T-helper 2 cell treated with Interferon-gamma antibody and Interleukin-4, amounts not matched to agents 100 ng/mL and 5 ng/mL, for 36 hours (primary cell): Measurements from ENCODE around the gene SLC5A5. TPM values are rescaled to one million over a fixed set of nuclear protein-coding genes. Genes with fewer than 3 reads are reported as not detected.

Experiments
- intact Hi-C: fragments of 100-400 bp; cut with micrococcal nuclease; formaldehyde crosslinking; loops from one replicate; pipeline ENCODE4 v1.15.1; 2023
- total RNA-seq: library from RNA; stranded (reverse); gene quantifications from 2 replicates; pipeline ENCODE4 v1.2.3, GENCODE V29; 2022

Gene SLC5A5
- total RNA-seq, 1 donor from 2014 or later: 0.84 TPM

- intact Hi-C loops: loop anchor here (1.0 kb wide), 2 partner anchors 12 to 96 kb away; partner anchors contain the start of genes FCHO1 and RPL18A
Measured at GRCh38 chr19:17847538-17848366, 24.0 kb upstream of the SLC5A5 start, which contains the start of gene JAK3. TSS of gene JAK3 (minus strand) at chr19:17847982. CDS start at chr19:17844417, 3,565 bp downstream.

DNA sequence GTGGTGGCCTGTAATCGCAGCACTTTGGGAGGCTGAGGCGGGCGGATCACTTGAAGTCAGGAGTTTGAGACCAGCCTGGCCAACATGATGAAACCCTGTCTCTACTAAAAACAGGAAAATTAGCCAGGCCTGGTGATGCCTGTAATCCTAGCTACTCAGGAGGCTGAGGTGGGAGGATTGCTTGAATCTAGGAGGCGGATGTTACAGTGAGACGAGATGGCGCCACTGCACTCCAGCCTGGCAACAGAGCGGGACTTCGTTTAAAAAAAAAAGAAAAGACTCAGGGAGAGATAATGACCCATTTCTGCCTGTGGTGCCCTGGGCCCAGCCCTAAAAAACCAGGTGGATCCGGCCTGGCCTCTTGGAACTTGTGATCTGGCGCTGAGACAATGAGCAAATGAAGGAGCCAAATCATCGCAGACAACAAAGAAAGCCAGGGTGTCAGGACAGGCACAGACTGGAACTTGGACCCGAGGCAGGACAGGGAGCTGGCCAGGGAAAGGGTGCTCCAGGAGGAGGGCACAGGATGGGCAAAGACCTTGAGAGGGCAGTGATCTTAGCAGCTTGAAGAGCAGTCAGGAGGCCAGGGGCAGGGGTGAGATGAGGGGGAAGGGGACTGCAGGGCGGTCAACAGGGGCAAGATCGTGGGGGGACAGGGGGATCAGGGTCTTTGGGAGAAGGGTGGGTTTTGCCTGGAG lies 23.0 kb upstream of the SLC5A5 start:
- intact Hi-C loops: loop anchor here (1.0 kb wide), 1 partner anchor 11 kb away; the partner anchor contains the start of gene RPL18A

DNA sequence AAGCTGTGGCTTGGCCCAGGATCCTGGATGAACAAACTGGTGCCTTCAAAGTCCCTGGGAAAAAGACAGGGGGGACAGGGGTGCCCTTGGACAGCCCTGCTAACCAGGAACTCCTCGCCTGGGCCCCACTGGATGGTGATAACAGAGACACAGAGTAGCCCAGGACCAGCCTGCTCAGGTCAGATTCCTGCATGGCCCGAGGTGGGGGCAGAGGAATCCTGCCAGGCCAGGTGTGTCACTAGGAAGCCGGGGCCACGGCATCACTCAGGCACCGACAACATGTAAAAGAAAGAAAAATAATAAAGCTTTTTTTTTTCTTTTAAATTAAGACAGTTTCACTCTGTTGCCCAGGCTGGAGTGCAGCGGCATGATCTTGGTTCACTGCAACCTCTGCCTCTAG lies 17.7 kb upstream of the SLC5A5 start:
- intact Hi-C loops: loop anchor here (2.0 kb wide), 1 partner anchor 149 kb away; no protein-coding TSS in a partner anchor

GRCh38 chr19:17855280-17856152 lies 16.2 kb upstream of the SLC5A5 start:
- intact Hi-C loops: loop anchor here (1.0 to 5.0 kb wide), 4 partner anchors 71 to 343 kb away; partner anchors contain the start of gene PGLS

- intact Hi-C loops: loop anchor here (1.0 to 5.0 kb wide), 5 partner anchors 11 to 347 kb away; partner anchors contain the start of gene PGLS
Measured at GRCh38 chr19:17859533-17860330, 12.0 kb upstream of the SLC5A5 start, which contains the start of gene RPL18A. TSS of gene RPL18A (plus strand) at chr19:17859910. CDS start at chr19:17859957, 47 bp downstream.

GRCh38 chr19:17860331-17860992 lies 11.3 kb upstream of the SLC5A5 start:
- intact Hi-C loops: no loop called here

DNA sequence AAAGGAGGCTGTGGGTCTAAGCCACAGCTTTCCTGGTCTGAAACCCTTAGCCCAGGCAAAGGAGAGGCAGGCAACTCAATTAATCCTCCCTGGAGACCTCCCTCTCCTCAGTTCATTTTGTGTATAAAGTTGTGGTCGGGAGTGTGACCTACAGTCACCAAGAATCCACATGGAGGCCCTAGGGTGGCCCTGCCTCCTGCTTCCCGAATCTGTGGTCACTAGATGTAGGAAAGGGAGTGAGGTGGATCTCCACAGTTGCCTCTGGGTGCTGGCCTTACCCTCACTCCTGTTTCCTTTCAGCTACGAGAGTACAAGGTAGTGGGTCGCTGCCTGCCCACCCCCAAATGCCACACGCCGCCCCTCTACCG lies 10.8 kb upstream of the SLC5A5 start:
- intact Hi-C loops: no loop called here

DNA sequence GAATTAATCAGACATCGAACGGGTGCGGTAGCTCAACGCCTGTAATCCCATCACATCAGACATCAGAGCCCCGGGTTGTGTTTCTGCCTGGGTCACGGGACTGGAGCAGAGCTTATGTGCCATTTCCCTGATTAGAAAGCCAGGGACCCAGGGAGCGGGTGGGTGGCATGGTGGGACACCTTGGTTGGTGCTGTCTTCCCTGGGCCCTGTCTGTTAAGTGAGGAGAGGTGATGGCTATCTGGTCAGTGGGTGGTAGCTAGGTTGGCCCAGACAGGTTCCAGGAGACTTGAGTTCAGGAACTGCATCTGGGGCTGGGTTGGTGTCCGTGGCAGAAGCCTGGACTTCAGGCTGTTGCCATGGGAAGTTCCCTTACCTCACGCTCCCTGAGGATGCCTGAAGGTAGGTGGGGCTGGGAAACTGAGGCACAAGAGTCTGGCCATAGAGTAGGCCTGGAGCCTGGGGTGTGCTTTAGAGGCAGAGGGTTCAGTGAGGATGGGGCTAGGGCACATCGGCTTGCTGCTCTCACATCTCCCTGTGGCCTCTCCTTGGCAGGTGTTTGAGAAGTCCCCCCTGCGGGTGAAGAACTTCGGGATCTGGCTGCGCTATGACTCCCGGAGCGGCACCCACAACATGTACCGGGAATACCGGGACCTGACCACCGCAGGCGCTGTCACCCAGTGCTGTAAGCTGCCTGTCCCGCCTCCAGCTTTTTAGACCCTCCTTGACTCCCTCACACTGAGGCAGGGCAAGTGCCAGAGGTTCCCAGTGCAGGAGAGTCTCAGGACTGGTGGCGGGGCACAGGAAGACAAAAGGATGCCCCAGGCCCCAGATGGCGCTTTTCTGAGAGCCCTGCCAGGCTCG lies 10.0 kb upstream of the SLC5A5 start:
- intact Hi-C loops: no loop called here

GRCh38 chr19:17862711-17863519 lies 8.8 kb upstream of the SLC5A5 start:
- intact Hi-C loops: no loop called here

GRCh38 chr19:17863520-17864182 lies 8.1 kb upstream of the SLC5A5 start:
- intact Hi-C loops: no loop called here

DNA sequence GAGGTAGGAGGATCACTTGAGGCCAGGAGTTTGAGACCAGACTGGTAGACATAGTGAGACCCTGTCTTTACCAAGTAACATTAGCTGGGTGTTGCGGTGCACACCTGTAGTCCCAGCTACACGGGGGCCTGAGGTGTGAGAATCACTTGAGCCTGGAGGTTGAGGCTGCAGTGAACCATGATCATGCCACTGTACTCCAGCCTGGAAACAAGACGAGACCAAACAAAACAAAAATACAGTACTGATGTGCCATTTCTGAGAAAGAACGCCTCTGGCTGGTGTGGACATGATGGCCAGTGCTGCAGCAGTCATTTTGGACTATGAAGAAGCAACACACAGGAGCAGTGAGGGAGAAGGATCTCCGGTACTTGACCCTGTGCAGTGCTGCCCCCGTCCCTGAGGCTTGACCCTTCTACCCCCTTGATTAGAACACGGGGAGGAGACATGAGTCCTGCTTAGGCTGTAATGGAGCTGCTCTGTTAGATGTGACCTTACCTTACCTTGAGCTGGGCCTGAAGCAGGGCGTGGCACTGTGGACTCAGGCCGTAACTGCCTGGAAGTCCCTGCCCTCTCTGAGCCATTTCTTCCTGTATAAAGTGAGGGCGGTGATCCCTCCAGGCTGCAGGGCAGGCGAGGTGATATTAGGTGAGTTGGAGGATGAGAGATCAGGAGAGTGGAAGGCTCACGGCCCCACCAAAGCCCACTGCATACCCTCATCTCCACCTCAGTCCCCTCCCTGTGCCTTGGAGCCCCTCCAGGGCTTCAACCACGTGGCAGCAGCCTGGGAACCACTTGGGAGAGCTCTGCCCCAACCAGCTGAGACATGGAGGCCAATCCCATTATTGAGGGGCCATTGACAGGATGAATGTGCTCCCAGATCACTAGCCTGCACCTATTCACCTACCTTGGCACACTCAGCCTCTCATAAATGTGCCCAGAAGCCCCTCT lies 6.1 kb upstream of the SLC5A5 start:
- intact Hi-C loops: no loop called here

DNA sequence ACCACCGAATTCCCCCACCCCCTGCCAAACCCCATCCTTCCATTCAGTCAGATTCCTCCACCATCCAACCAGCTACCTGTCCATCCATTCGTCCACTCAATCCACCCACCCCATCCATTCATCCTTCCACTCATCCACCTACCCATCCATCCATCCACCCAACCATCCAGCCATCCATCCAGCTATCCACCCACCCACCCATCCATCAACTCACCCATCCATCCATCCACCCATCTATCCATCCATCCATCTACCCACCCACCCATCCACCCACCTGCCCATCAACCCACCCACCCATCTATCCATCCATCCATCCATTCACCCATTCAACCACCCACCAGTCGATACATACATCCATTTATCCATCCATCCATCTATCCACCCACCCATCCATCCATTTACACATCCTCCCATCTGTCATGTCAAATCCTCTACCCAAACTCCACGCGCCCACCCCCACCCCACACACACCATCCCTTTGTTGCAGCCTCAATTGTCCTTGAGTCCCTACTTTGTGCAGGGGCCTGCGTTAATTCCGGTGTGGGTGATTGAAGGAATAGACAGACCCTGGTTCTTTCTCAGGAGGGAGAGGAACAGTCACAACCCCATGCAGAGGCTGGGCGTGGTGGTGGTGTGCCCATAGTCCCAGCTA lies 5.3 kb upstream of the SLC5A5 start:
- intact Hi-C loops: no loop called here

DNA sequence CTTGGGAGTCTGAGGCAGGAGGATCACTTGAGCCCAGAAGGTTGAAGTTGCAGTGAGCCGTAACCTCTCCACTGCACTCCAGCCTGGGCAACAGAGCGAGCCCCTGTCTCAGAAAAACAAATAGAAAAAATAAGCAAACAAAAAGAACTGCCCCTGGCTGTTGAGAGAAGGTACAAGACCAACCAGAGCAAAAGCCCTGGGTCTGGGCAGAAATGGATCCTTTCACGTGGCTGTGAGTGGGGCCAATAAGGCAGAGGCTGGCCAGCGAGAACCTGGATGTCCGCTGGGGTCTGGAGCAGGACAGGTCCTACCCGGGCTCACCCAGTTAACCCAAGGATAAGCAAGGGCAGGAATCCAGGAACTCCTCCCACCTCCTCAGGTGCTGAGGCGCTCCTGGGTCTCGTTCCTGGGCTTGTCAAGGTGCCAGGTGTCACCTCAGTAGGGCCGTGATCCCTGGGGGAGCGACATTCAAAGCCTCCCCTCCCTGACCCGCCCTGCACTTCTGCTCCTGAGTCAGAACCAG lies 4.7 kb upstream of the SLC5A5 start:
- intact Hi-C loops: no loop called here

GRCh38 chr19:17868669-17869068 lies 3.1 kb upstream of the SLC5A5 start:
- intact Hi-C loops: no loop called here

- intact Hi-C loops: no loop called here
Measured at GRCh38 chr19:17869114-17869608, 2.6 kb upstream of the SLC5A5 start.
